Colonic mucosa (tissue), 4 donors: ENCODE measurements around the gene GRID1. TPM values are rescaled to one million over a fixed set of nuclear protein-coding genes. Genes with fewer than 3 reads are reported as not detected.

ENCODE experiments used
- DNase-seq: peaks from one replicate; pipeline ENCODE4 v3.0.0-alpha.2; 2020
- H3K27ac ChIP-seq: fragments of 200-600 bp; one replicate; pipeline ENCODE4 v1.8.0; 2021
- H3K27me3 ChIP-seq: fragments of 200-600 bp; one replicate; pipeline ENCODE4 v1.8.0; 2021
- H3K36me3 ChIP-seq: fragments of 200-600 bp; one replicate; pipeline ENCODE4 v1.8.0; 2021
- H3K4me1 ChIP-seq: fragments of 200-600 bp; one replicate; pipeline ENCODE4 v1.8.0; 2021; ENCODE audit warnings: mild to moderate bottlenecking
- H3K4me3 ChIP-seq: fragments of 200-600 bp; one replicate; pipeline ENCODE4 v1.8.0; 2021
- H3K9ac ChIP-seq, 2 donors: one replicate each; pipeline ENCODE4 v1.7.0; 2013; ENCODE audit warnings: control low read depth in 2 of 2, low read depth in 2 of 2, low read length in 2 of 2
- H3K9me3 ChIP-seq: fragments of 200-600 bp; one replicate; pipeline ENCODE4 v1.8.0; 2021
- intact Hi-C: fragments of 100-400 bp; cut with DNase I; formaldehyde crosslinking; loops from one replicate; pipeline ENCODE4 v1.14.1; 2022
- total RNA-seq, 2 donors: library from RNA; stranded (reverse); fragmentation: NEBNext Ultra II Directional in 1 of 2; extraction: Animal tissue kit (Norgen Biotek cat#: 25700) in 1 of 2; gene quantifications; one replicate each; pipeline ENCODE4 v1.2.1, GENCODE V29; 2021
- TF ChIP-seq, protein P1 (sequence below): fragments of 200-600 bp; IDR thresholded peaks from one replicate; pipeline ENCODE4 v1.8.0; 2022; ENCODE audit warnings: antibody characterized with exemption, mild to moderate bottlenecking
- donor health status: healthy.
- donor health status: DM: no; HTN: no; CAD: no.
- donor health status: DM: no; HTN: no; CAD: no.

GRID1 gene
- total RNA-seq, 2 donors from 2014 or later = 0.30 to 0.37 TPM

DNA sequence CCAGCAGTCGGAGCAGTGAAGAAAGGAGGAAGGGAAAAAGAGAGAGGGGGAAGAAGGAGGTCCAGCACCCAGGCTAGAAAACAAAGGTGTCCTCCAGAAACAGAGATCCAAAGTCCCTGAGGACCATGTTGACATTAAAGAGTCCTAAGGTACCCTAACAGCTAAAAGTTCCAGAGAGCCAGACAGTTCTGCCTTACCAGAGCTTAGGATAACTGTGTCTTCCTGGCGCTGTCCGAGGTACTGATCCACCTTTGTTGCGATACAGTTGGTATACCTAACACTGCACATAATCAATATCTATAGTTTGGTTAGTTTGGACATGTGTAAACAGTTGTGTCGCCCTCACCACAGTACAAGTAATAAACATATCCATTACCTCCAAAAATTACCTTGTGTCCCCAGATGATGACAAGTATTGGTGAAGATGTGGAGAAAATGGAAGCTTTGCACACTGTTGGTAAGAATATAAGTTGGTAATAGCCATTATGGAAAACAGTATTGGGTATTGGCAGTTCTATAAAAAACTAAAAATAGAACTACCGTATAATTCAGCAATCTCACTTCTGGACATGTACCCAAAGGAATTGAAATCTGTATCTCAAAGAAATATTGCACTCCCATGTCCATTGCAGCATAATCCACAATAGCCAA, 59.8 kb downstream of the GRID1 start:
- Histone ChIP-seq H3K27me3 (no peaks in the 10 kb centered on the region), H3K4me3 (no peak overlapping the region), H3K4me1 (no peaks in the 10 kb centered on the region), H3K9me3 (no peaks in the 10 kb centered on the region), H3K9ac (no peak overlapping the region), H3K36me3 (no peaks in the 10 kb centered on the region), H3K27ac (no peak overlapping the region)
- no peak for DNase-seq
- intact Hi-C loops = no loop called here
- TF ChIP-seq, protein P1, sequence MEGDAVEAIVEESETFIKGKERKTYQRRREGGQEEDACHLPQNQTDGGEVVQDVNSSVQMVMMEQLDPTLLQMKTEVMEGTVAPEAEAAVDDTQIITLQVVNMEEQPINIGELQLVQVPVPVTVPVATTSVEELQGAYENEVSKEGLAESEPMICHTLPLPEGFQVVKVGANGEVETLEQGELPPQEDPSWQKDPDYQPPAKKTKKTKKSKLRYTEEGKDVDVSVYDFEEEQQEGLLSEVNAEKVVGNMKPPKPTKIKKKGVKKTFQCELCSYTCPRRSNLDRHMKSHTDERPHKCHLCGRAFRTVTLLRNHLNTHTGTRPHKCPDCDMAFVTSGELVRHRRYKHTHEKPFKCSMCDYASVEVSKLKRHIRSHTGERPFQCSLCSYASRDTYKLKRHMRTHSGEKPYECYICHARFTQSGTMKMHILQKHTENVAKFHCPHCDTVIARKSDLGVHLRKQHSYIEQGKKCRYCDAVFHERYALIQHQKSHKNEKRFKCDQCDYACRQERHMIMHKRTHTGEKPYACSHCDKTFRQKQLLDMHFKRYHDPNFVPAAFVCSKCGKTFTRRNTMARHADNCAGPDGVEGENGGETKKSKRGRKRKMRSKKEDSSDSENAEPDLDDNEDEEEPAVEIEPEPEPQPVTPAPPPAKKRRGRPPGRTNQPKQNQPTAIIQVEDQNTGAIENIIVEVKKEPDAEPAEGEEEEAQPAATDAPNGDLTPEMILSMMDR = no peak

DNA sequence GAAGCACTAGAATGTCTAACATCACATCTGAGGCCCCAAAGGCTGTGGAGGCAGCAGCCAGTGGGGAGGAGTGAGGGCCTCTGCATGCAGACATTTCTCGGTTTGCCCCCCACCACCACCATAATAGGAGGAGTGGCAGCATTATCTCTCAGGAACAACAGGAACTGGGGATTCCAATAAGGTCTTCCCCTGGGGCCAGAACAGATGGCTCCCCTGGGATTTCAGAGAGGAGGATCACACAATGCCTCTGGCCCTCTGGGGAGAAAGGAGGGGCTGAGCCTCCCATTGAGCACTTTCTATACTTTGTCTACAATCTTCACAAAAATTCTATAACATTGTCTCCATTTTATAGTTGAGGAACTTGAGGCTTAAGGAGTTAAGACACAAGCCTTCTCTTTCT, 61.1 kb downstream of the GRID1 start:
- H3K27ac ChIP-seq = no peak overlapping the region
- no peak overlapping the region for H3K4me3 ChIP-seq
- intact Hi-C loops = no loop called here
- no peak for DNase-seq
- TF ChIP-seq, protein P1 = no peak
- no peaks in the 10 kb centered on the region for H3K36me3 ChIP-seq
- no peaks in the 10 kb centered on the region for H3K9me3 ChIP-seq
- no peaks in the 10 kb centered on the region for H3K4me1 ChIP-seq
- no peaks in the 10 kb centered on the region for H3K27me3 ChIP-seq
- H3K9ac ChIP-seq = no peak overlapping the region

DNA sequence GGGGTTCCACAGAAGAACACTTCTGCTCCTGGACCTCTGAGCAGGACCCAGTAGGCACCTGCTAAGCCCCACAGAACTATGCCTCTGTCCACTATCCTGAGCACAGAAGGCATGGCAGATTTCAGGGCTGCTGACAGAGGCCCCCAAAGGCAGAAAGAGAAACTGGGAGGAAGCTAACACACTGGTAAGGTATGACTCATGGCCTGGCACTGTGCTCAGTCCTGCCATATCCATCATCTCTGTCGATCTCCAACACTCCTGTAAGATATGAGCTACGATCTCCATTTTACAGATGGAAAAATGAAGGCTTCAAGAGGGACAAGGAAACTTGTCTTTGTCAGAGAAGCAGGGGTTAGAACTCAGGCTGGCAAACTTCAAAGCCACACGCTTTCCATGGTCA, 62.2 kb downstream of the GRID1 start:
- no peaks in the 10 kb centered on the region for H3K9me3 ChIP-seq
- H3K27ac ChIP-seq = no peak overlapping the region
- TF ChIP-seq, protein P1 = no peak
- no peak overlapping the region for H3K9ac ChIP-seq
- intact Hi-C loops = no loop called here
- no peaks in the 10 kb centered on the region for H3K36me3 ChIP-seq
- no peaks in the 10 kb centered on the region for H3K27me3 ChIP-seq
- DNase-seq = no peak
- H3K4me1 ChIP-seq = no peaks in the 10 kb centered on the region
- no peak overlapping the region for H3K4me3 ChIP-seq

DNA sequence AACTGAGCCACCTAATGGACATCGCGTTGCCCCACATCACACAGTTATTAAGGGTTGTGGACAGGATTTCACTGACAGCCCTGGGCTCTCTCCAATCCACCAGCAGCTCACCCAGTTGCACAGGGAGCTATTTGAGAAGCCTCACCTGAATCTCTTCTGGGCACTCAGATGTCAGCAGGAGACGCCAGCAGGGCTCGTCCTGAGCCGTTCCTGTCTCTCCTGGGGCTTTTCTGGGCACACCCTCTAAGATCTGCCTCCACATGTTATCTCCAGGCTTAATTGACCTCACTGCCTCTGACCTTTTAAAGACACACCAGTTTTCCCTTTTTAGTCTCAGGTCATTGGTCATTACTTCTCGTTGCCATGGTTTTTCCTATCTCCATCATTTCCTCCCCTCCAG, 63.0 kb downstream of the GRID1 start:
- H3K36me3 ChIP-seq = no peaks in the 10 kb centered on the region
- no peak for DNase-seq
- no peaks in the 10 kb centered on the region for H3K9me3 ChIP-seq

DNA sequence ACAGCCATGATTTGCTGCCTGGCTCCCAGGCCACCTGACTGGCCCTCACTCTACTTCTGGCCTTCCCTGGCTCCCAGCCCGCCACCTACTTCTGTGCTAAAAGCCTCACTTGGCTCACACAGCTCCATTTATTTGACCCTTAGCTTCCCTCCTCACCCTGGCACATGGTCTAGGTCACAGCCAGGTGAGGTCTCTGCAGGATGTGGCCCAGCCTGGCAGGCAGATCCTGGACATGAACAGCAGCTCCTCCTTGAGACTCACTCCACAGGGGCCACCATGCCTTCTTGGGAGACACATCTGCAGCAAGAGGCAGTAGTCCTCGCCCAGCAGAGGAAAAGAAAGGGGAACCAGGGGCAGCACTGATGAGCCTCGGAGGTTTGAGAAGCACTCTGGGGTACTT, 64.6 kb downstream of the GRID1 start:
- H3K4me1 ChIP-seq = no peaks in the 10 kb centered on the region
- H3K27me3 ChIP-seq = no peaks in the 10 kb centered on the region
- H3K36me3 ChIP-seq = no peaks in the 10 kb centered on the region
- no peaks in the 10 kb centered on the region for H3K9me3 ChIP-seq
- intact Hi-C loops = no loop called here
- no peak overlapping the region for H3K27ac ChIP-seq
- TF ChIP-seq, protein P1 = no peak
- no peak for DNase-seq
- no peak overlapping the region for H3K9ac ChIP-seq
- no peak overlapping the region for H3K4me3 ChIP-seq

More for the DNA sequence above, 63.0 kb downstream of the GRID1 start:
- H3K4me1 ChIP-seq = no peaks in the 10 kb centered on the region
- H3K9ac ChIP-seq = no peak overlapping the region
- intact Hi-C loops = no loop called here
- TF ChIP-seq, protein P1 = no peak
- H3K4me3 ChIP-seq = no peak overlapping the region
- H3K27me3 ChIP-seq = no peaks in the 10 kb centered on the region
- H3K27ac ChIP-seq = no peak overlapping the region
